IMR-90 (cell line): Measurements from ENCODE around the gene ISM1.

Source experiments
- BHLHE40 ChIP-seq: fragments of 150-350 bp; IDR thresholded peaks from 2 replicates; pipeline ENCODE4 v1.6.1; 2016; ENCODE audit warnings: mild to moderate bottlenecking, low read depth, low read length
- CEBPB ChIP-seq: IDR thresholded peaks from 2 replicates; pipeline ENCODE4 v1.6.1; 2012; ENCODE audit warnings: low read depth, low read length, improper control_type of control experiment
- CHD1 ChIP-seq: IDR thresholded peaks from 2 replicates; pipeline ENCODE4 v1.6.1; 2012; ENCODE audit warnings: low read depth, low read length, improper control_type of control experiment
- CTCF ChIP-seq: conservative IDR thresholded peaks from 2 replicates; pipeline ENCODE4 v1.5.1; 2012; ENCODE audit warnings: mild to moderate bottlenecking, low read depth, low read length, improper control_type of control experiment
- FOS ChIP-seq: fragments of 150-350 bp; IDR thresholded peaks from 2 replicates; pipeline ENCODE4 v1.6.1; 2016; ENCODE audit warnings: low read depth, low read length
- MAFK ChIP-seq: IDR thresholded peaks from 2 replicates; pipeline ENCODE4 v1.6.1; 2012; ENCODE audit warnings: low read depth, low read length, improper control_type of control experiment
- MXI1 ChIP-seq: IDR thresholded peaks from 2 replicates; pipeline ENCODE4 v1.6.1; 2012; ENCODE audit warnings: low read depth, mild to moderate bottlenecking, low read length, moderate library complexity, borderline replicate concordance
- POLR2A ChIP-seq: IDR thresholded peaks from 2 replicates; pipeline ENCODE4 v1.6.1; 2012; ENCODE audit warnings: mild to moderate bottlenecking, low read depth, low read length
- RCOR1 ChIP-seq: IDR thresholded peaks from 2 replicates; pipeline ENCODE4 v1.6.1; 2012; ENCODE audit warnings: mild to moderate bottlenecking, low read length, improper control_type of control experiment; ENCODE audit not compliant: insufficient replicate concordance
- RFX5 ChIP-seq: IDR thresholded peaks from 2 replicates; pipeline ENCODE4 v1.8.0; 2012; ENCODE audit warnings: low read depth, mild to moderate bottlenecking, low read length, moderate library complexity
- SMC3 ChIP-seq: fragments of 150-350 bp; IDR thresholded peaks from 2 replicates; pipeline ENCODE4 v1.6.1; 2016; ENCODE audit warnings: low read depth, mild to moderate bottlenecking, antibody characterized with exemption, low read length, moderate library complexity
- USF2 ChIP-seq: fragments of 150-350 bp; IDR thresholded peaks from 2 replicates; pipeline ENCODE4 v1.6.1; 2017; ENCODE audit warnings: mild to moderate bottlenecking, antibody characterized with exemption, low read length, low read depth

DNA sequence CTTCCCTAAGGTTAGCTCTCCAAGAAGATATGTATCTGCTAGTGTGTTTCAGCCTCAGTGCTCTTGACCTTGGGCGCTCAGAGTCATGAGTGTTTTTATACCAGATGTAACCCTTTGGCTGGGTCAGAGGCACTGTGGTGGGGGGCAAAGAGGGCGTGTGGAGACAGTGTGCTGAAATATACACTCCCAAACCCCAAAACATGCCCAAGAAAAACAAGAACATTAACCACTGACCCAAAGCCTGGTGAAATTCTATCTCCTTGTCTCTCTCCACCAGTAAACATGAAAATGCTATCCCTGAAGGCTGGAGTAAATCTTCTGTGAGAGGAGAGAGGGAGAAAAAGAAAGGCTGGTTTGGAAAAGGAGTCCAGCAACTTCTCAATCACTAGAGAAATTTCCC is 47.9 kb downstream of the ISM1 start:
- TF ChIP-seq MAFK (no peak), CTCF (no peak), POLR2A (no peak), RCOR1 (no peak), CEBPB (no peak), RFX5 (no peak), SMC3 (no peak), MXI1 (no peak), CHD1 (no peak), FOS (no peak), USF2 (no peak), BHLHE40 (no peak)
